Fibroblast of skin of left quadriceps (primary cell): ENCODE measurements around the gene TGIF1.
"Not testable (repeated sequence)": the region's sequence is repeated elsewhere in the genome, so short reads cannot be mapped to it uniquely, and the experiment has no call there.

Experiments
- DNase-seq, 2 experiments: peaks; one replicate each; pipeline ENCODE4 v3.0.0-alpha.2; 2013; ENCODE audit warnings: low read depth in 2 of 2

TGIF1 gene

DNA sequence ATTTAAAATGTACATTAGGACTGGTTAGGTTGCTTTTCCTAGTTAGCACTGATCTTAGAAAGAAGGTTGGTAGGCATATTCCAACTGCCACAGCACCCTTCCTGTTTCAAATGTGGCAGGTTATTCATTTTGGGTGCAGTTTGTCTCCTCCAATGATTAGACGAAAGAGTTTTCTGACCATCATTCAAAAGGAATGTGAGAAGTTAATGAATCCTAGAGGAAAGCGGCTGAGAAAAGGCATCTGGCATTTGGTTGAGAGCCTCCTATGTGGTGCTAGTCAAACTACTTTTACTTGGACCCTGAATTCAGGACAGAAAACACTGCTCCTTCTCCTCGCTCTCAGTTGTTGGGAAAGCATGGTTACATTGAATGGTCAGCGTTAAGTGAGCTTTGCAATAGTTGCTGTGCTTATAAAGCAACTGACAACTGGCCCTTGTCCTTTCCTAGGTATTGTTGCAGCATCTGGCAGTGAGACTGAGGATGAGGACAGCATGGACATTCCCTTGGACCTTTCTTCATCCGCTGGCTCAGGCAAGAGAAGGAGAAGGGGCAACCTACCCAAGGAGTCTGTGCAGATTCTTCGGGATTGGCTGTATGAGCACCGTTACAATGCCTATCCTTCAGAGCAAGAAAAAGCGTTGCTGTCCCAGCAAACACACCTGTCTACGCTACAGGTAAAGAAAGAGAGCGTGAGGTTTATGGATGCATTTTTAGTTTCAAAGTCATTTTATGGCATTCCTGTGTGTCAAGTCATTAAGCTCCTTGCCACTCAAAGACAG, 6.1 kb downstream of the TGIF1 start:
- peak in 1 of 2 experiments; percentile 31 for DNase-seq

DNA sequence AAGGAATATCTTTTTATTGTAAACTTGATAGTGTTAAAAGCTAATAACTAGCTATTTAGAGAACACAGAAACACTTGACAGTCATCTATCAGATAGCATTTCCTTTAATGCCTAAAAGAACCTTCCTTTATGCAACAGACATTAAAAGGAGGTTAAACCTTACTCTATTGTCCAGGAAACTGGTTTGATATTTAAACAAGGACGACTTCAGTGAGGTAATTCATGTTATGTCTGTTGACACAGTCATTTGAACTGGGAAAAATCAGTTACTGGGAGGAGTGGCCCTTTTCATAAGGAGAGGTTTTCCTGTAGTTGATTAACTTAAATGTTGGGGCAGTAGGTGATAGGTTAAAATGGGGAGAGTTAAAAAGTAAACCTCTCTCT, 6.7 kb downstream of the TGIF1 start:
- DNase-seq: no peak

DNA sequence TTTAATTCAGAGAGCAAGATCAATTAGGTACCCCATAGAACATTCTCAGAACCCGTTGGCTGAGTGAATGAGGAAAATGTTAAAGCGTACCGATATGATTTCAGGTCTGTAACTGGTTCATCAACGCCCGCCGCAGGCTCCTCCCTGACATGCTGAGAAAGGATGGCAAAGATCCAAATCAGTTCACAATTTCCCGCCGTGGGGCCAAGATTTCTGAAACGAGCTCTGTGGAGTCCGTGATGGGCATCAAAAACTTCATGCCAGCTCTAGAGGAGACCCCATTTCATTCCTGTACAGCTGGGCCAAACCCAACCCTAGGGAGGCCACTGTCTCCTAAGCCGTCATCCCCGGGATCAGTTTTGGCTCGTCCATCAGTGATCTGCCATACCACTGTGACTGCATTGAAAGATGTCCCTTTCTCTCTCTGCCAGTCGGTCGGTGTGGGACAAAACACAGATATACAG, 7.3 kb downstream of the TGIF1 start:
- no peak for DNase-seq

DNA sequence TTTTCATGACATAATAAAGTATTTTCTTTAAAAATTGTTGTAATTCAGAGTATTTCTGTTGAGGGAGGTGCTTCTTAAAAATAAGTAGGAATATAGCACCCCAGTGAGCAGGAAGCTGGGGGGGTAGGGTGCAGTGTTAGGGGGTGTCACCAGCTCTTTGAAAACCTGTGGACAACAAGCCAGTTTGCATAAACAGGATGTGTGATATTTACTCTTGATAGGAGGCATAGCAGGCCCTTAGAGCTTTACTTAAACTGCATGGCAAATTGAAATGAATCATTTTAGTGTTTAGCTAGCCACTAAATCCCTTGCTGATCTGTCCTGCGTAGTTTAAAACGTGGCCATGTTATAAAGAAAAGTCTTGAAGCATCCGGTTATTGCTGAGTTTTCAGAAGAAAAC, 8.4 kb downstream of the TGIF1 start:
- DNase-seq: no peak

DNA sequence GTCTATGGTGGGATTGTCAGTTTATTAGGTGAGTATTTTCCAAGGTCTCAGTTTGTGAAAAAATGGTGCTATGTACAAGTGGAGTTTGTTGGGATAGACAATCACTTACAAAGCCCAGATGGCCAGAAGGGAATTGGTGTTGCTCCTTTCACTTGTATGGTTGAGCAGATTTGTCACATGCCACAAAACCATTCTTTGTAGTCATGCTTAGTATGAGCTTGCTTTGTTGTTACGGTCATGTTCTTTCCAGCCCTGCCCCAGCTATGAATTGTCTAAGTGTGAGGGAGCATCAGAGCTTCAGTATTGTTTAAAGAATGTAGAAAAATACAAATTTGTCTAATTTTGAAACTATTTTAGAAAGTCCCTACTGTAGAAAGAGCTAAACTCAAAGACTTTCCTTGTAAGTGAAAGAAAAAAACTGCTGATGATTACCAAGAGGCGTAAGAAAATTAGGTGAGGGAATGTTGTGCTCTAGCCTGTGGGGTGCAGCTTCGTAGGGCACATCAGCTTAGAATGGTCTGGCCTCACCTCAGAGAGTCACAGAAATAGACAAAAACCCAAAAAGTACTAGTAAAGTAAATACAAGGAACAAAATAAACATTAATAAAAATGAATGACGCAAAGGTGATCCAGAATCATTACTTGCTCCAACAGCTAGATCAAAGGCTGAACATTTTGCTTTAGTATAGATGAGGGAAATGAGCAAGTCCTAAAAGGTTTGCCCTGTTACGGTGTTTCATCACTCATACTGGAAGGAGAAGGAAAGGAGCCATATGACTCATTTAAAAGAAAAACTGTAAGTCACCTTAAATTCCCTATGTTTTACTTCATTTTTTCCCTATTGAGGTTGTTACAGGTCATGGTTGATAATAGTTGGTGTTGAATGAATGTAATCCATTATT, 9.2 kb downstream of the TGIF1 start:
- no peak for DNase-seq

DNA sequence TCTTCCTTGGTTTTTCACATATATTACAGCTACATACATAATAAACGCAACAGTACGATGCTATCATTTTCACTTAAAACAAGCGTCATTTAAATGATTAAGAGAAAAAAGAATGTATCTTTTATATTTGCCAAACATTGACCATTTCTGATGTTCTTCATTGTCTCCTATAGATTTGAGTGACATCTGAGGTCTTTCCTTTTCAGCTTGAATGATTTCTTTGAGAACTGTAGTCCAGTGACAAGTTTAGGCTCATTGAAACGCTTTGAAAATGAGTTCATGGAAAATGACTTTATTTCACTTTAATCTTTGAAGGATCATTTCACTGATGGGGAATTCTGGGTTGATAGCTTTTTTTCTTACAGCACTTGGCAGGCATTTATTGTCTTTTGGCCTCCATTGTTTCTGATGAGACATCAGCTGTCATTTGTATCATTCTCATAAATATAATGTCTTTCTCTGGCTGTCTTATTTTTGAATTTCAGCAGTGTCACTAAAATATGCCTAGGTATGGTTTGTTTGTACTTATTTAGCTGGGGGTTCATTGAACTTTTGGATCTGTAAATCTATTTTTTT, 10.9 kb downstream of the TGIF1 start:
- no peak for DNase-seq

DNA sequence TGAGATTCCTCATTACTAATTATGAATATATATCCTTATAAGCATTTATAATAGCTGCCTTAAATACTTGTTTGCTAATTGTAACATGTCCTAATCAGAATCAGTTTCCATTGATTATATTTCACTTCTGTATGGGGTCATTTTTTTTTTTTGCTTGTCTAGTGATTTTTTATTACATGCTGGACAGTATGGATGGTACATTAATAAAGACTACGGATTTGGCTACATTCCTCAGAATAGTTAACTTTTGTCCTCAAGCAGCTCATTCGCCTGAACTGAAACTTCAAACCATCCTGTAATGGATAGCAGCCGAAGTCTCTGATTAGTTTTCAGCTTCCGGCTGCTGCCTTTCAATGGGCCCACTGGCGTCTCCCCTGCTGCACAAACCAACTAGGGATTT, 11.7 kb downstream of the TGIF1 start:
- no peak for DNase-seq

DNA sequence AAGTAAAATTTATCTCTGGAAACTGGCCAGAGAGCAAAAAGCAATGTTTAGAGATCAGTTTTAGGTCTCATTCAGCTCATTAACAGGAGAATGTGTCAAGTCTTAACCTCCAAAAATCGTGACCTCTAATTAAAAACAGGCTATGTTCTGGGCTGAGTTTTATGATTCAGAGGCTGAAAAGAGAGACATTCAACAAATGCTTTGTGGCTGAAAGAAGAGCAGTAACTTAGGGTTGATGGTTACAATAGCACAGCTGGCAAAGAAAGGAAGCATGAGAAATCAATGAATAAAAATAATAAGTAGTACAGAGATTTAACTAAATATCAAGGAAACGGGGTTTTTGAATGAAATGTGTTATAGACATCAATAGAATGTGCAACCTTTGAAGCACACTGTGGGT, 13.1 kb downstream of the TGIF1 start:
- peak; percentile 74 for DNase-seq

DNA sequence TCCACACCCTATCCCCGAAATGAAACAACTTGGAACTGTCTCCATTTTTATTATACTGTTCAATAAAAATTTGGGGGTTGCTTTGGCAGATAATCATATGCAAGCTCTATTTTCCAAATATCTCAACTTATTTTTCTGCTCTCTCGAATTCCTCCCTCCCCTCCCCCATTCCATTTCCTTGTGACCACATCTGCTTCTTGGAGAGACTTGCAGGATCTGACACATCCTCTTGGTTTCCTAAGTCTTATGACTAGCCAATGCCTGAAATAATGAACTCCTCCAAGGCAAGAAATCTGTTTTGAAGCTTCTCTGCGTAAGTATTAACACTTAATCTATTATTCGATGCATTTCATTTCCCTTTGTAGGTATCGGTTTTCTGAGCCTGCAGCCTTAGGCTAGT, 16.1 kb downstream of the TGIF1 start:
- peak; percentile 63 to 69 for DNase-seq

DNA sequence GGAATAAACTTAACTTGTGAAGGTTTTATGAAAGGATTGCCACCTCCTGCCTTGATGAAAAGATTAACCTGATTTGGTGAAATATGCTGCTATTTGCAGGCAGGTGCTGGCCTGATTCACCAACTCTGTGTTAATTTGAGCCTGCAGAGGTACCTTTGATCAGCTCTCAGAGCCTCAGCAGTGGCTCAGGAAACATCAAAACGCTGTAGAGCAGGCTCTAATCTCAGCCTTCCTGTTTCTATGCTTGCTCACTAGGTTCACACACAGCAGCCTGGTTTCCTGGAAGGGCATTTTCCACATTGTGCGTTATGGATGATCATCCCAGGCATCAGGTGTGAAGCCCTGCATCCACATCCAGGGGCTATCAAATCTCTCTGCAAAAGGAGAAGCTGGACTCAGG, 16.9 kb downstream of the TGIF1 start:
- no peak for DNase-seq

DNA sequence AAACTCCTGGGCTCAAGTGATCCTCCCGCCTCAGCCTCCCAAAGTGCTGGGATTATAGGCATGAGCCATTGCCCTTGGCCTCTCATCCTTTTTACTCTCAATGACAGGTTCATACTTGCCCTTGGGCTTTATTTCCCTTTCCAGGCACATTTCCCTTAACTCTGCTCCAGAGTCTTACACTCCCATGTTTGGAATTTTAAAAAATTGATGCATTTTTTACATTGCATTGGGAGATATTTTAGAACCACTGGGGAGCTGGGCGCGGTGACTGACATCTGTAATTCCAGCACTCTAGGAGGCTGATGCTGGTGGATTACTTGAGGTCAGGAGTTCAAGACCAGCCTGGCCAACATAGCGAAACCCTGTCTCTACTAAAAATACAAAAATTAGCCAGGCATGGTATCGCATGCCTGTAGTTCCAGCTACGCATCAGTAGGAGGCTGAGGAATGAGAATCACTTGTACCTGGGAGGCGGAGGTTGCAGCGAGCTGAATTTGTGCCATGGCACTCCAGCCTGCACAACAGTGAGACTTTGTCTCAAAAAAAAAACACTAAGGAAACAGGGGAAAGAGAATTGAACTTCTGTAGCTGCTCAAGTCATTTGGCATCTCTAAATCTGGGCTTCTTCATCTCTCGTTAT, 18.2 kb downstream of the TGIF1 start:
- DNase-seq: no peak

DNA sequence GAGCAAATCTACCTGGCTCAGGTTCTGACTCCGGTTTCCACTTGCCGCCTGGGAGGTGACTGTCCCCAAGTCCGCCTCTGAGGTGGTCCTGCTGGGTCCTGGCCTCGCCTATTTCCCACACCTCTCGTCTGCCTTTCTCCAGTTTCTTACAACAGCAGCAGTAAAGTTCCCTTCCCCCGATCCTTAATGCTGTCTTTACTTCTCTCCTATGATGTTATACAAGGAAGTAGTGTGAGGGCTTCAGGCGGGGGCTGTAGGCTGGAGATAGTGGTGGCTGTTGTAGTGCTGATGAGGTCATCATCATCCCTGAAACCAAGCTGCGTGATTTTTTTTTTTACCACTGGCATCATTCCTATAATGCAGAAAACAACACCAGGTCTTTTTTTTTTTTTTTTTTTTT, 18.9 kb downstream of the TGIF1 start:
- DNase-seq: no peak

DNA sequence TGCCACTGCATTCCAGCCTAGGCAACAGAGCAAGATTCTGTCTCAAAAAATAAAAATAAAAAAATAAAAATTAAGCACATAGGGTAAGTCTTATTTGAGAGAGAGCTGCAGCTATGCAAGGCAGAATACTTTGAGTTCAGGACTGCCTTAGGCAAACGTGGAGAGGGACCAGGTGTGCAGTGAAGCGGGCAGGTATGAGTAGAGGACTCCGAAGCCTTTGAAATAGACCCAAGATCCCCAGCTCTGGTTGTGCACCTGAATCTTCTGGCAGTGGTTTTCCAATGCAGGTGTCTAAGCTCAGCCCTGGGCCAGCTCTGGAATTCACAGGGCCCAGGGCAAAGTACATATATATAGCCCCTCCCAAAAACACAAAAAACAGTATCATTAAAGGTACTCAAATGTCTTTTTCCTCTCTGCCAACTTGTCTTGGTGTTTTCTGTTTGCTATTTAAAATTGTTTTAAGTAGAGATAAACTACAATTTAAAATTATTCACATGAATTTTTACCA, 21.2 kb downstream of the TGIF1 start:
- DNase-seq: no peak

DNA sequence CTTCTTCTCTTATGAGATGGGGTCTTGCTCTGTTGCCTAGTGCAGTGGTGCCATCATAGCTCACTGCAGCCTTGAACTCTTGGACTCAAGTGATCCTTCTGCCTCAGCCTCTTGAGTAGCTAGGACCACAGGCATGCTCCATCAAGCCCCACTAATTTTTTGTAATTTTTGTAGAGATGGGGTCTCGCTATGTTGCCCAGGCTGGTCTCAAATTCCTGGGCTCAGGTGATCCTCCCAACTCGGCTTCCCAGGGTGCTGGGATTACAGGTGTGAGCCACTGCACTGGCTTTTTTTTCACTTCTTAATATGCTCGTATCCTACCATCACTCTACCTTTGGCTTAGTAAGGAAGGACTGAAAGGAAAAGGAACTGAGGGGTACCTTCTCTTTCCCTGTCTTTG, 22.1 kb downstream of the TGIF1 start:
- DNase-seq: not testable (repeated sequence)

DNA sequence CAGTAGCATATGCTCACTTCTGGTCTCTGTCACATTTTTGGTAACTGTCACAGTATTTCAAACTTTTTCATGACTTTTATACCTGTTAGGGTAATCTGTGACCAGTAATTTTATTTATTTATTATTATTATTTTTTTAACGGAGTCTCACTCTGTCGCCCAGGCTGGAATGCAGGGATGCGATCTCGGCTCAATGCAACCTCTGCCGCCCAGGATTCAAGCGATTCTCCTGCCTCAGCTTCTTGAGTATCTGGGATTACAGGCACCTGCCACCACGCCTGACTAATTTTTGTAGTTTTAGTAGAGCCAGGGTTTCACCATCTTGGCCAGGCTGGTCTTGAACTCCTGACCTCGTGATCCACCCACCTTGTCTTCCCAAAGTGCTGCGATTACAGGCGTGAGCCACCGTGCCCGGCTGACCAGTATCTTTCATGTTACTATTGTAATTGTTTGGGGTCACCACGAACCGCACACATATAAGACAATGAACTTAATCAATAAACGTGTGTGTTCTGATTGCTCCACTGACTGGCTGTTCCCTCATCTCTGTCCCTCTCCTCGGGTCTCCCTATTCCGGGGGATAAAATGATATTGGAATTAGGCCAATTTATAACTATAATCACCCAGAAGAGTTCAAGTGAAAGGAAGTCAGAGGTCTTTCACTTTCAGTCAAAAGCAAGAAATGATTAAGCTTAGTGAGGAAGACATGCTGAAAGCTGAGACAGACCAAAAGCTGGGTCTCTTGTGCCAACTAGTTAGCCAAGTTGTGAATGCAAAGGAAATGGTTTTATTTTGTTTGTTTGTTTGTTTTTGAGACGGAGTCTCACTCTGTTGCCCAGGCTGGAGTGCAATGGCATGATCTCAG, 22.9 kb downstream of the TGIF1 start:
- no peak for DNase-seq

DNA sequence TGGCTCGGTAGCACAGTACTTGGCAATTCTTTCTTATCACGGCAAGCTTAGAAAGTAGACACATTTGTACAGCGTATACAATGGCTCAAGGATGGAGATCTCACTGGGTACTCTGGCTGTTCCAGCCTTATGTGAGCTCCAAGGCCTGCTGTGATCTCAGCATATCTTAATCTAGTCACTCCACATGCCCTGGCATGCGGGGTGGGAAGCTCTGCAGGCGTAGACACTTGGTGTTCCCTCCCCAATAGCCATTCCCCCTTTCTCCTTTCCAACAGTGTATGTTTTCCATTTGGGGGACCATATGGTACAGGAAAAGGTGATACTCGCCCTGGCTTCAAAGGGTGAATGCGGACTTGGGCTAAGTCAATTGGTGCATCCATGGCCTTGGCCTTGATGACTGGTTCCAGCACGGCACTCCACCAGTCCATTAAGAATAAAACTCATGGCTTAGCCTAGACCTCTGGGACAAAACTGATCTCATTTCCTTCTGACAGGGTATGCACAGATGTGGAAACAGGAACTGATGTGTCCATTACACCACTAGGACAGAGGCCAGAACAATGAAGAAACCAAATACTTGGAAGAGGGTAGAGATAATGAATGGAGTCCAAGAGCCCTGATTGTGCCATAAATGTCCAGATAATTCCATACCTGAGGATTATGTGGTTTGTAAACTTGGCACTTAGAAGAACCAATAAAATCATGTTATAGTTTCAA, 28.4 kb downstream of the TGIF1 start:
- no peak for DNase-seq

DNA sequence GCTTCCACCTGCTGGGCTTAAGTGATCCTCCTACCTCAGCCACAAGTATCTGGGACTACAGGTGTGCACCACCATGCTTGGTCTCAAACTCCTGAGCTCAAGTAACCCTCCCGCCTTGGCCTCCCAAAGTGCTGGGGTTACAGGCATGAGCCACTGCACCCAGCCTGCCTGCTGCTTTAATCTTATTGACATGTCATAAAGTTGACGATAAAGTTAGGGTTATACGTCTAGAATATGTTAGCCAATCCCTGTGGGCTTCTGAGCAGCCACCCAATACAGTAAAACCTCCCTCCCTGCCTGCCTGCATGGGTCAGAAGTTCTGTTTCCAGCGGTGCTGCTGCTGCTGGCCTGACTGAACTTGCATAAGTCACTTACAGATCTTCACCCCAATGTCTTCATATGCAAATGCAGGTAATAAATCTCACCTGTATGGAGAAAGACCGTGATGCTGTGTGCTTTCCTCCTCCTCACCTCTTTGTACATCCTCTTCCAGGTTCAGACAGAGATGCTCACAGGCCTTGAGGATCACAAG, 30.1 kb downstream of the TGIF1 start:
- DNase-seq: no peak

DNA sequence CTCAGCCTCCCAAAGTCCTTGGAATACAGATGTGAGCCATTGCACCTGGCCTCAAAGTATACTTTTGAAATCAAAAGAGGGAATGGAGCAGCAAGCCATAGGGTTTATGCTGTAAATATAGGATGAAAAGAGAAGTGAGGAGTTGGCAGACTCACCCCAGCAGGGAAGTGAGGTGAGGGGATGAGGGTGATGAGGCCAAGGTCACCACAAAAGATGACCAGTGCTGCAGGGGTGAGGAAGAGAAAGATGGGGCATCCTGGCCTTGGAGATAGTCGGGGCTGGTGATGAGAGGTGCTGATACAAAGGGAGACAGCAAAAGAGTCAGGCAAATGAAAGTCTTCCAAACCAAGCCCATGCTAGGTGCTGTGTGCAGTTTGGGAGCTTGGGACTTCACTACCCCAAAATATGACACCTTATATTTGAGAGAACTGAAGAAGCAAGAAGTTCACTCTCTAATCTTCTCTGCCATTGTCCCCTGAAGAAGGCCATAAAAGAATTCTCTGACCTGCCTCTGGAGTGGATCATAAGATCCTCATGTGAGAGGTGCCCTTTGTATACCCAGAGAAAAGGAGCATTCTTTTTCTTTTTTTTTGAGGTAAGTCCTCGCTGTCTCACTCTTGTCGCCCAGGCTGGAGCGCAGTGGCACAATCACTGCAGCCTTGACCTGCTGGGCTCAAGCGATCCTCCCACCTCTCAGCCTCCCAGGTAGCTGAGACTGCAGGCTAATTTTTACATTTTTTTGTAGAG, 31.0 kb downstream of the TGIF1 start:
- DNase-seq: no peak

DNA sequence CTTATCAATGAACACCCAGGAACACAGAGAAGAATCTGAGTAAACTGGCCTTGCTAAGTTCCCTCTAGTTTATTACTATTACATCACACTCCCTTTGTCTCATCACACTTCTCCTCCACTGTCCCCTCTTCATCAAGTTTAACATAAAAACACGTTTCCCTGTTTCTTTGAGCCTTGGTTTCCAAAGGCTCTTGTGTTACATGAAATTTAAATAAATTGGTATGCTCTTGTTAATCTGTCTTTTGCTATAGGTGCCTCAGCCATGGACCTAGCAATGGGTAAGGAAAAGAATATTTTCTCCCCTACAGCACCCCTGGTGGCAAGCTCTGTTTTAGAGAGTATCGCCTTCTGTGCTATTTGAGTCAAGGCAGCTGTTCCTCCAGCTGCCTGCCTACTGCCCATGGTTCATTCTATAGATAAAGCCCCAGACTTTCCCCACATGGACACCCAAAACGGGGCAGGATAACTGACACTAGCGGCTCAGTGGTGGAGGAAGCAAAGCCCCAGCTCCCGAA, 31.8 kb downstream of the TGIF1 start:
- no peak for DNase-seq
